Activated T-helper 1 cell treated with anti-CD3 and anti-CD28 coated beads, Interleukin-12 subunit alpha, Interleukin-12 subunit beta, Interleukin-2, Interleukin-4 antibody, amounts not matched to agents 30 ng/mL and 10 ng/mL and 1 ng/mL, durations not matched to agents 14 hours and 24 hours and 36 hours (primary cell): ENCODE results near the gene PRRT2. TPM values are rescaled to one million over a fixed set of nuclear protein-coding genes. Genes with fewer than 3 reads are reported as not detected.

Experiments used
- DNase-seq: peaks from one replicate; pipeline ENCODE4 v3.0.0; 2021; ENCODE audit warnings: low spot score
- H3K27ac Mint-ChIP-seq: one replicate; pipeline ENCODE4 v1.8.0; 2021; ENCODE audit warnings: mild to moderate bottlenecking, mixed read lengths
- H3K27me3 Mint-ChIP-seq: one replicate; pipeline ENCODE4 v1.8.0; 2022; ENCODE audit warnings: mild to moderate bottlenecking, moderate library complexity, mixed read lengths; ENCODE audit not compliant: insufficient read depth
- H3K36me3 Mint-ChIP-seq: one replicate; pipeline ENCODE4 v1.8.0; 2021; ENCODE audit warnings: low read depth, mixed read lengths
- H3K4me1 Mint-ChIP-seq: one replicate; pipeline ENCODE4 v1.8.0; 2021; ENCODE audit warnings: low read depth, mixed read lengths
- H3K4me3 Mint-ChIP-seq: one replicate; pipeline ENCODE4 v1.8.0; 2021; ENCODE audit warnings: mild to moderate bottlenecking, moderate library complexity, mixed read lengths
- H3K9me3 Mint-ChIP-seq: one replicate; pipeline ENCODE4 v1.8.0; 2021; ENCODE audit warnings: mixed read lengths
- intact Hi-C: fragments of 100-400 bp; cut with micrococcal nuclease; formaldehyde crosslinking; loops from one replicate; pipeline ENCODE4 v1.15.1; 2024
- total RNA-seq: library from RNA; stranded (reverse); gene quantifications from 2 replicates; pipeline ENCODE4 v1.2.3, GENCODE V29; 2022

Gene PRRT2
- total RNA-seq, 1 donor from 2014 or later, result 1.3 TPM

DNA sequence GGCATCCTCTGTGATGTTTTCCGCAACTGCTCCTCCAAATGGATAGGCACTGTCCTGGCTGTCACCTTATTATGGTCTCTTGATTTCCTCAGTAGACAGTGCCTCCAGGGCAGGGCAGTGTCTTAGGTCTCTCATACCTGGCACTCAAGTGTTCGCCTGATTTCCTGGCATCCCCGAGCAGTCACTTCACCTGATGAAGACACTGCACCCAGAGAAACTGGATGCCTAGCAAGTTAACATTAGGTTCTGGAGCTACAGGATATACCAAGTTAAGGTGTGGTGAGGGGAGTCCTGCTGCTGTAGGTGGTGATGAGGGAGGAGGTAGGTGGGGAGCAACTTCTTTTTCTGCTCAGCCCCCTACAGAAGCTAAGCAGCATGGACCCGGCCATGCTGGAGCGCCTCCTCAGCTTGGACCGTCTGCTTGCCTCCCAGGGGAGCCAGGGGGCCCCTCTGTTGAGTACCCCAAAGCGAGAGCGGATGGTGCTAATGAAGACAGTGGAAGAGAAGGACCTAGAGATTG is 9.5 kb upstream of the PRRT2 start:
- Mint-ChIP-seq H3K27me3 (no peaks in the 10 kb centered on the region), H3K4me1 (peaks cover 26% of the 10 kb centered on the region), H3K36me3 (peaks cover 51% of the 10 kb centered on the region), H3K4me3 (peak overlapping the region; percentile 63), H3K9me3 (no peaks in the 10 kb centered on the region), H3K27ac (peak overlapping the region; percentile 53)
- no peak for DNase-seq
- intact Hi-C loops, result no loop called here

DNA sequence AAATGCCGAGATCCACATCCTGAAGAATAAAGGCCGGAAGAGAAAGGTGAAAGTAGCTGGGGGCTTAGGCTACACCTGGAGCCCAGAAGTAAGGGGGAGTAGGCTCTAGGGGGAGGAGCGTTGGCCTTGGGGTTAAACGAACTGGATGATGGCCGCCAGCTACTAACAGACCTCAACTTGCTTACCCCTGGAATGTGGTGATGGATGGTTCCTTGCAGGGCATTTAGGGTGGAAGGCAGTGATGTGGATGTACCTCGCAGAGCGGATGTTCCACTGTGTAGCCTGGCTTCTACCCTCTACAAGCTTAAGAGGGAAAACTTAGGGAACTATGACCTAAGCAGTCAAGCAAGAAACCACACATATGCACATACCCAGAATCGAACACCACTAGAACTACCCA is 8.0 kb upstream of the PRRT2 start:
- peaks cover 37% of the 10 kb centered on the region for H3K4me1 Mint-ChIP-seq
- no peak for DNase-seq
- H3K27ac Mint-ChIP-seq, result peak overlapping the region; percentile 94
- intact Hi-C loops, result loop anchor here (2.0 kb wide), 1 partner anchor 17 kb away; the partner anchor contains the start of gene MVP
- H3K4me3 Mint-ChIP-seq, result peak overlapping the region; percentile 100
- H3K36me3 Mint-ChIP-seq, result peaks cover 47% of the 10 kb centered on the region
- no peaks in the 10 kb centered on the region for H3K9me3 Mint-ChIP-seq
- no peaks in the 10 kb centered on the region for H3K27me3 Mint-ChIP-seq

DNA sequence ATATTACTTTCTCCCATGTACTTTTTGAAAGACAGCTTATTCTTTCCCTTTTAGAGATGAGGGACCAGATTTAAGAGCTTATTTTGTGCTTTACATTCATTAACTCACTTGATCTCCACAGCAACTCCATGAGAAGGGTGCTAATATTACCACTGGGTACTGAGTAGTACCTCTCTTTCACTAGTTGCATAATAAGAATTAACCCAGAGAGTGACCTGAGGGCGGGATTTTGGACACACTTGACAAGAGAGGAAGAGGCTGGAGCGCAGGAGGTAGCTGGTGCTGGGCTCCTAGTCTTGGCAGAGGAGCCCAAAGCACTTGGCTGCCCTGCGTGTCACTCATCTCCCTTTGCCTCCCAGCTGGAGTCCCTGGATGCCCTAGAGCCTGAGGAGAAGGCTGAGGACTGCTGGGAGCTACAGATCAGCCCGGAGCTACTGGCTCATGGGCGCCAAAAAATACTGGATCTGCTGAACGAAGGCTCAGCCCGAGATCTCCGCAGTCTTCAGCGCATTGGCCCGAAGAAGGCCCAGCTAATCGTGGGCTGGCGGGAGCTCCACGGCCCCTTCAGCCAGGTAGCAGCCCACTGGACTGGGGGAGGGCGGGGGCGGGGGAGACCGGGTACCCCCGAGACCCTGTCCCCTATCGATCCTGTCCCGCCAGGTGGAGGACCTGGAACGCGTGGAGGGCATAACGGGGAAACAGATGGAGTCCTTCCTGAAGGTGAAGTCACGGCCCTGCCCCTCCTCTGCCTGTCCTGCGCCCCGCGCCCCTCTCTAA is 7.3 kb upstream of the PRRT2 start:
- DNase-seq, result no peak
- Mint-ChIP-seq H3K27me3 (no peaks in the 10 kb centered on the region), H3K36me3 (peaks cover 43% of the 10 kb centered on the region), H3K4me3 (peak overlapping the region; percentile 100), H3K27ac (peak overlapping the region; percentile 100), H3K4me1 (peaks cover 38% of the 10 kb centered on the region), H3K9me3 (no peaks in the 10 kb centered on the region)
- intact Hi-C loops, result loop anchor here (1.0 to 5.0 kb wide), 14 partner anchors 12 to 982 kb away; partner anchors contain the start of genes ALDOA, ATXN2L, C16orf54 and C16orf92

DNA sequence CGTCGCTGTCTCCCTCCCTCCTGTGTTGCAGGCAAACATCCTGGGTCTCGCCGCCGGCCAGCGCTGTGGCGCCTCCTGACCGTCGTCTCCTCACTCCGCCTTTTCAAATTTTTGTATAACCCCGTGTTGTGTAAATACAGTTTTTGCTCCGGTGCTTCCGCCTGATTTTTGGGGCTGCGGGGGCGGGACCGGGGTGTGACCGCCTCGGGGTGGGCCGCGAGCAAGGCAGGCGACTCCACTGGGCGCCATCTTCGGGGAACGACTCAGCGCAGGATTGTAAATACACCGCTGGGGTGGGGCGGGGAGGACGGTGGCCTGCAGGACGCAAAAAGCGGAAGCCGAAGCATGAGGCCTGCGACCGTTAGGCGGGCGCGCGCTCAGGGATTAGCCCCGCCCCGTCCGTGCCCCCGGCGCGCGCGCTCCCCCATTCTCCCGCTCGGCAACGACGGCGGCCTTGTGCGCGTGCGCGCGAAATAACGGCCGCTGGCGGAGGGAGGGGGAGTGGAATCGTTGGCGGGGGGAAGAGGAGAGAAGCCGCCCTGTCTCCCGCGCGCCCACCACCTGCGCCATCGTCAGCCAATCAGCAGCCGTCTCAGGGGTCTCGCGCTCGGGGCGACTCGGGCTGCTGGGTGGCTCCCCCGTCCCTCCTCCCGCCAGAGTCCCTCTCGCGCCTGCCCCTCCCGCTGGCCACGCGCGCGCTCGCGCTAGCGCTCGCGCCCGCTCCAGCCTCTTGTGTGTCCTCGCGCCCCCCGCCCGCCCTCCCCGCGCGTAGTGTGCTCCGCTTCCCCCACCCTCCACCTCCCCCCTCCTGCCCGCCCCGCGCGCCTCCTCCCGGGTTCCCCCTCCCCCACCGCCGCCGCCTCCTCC is 6.5 kb upstream of the PRRT2 start:
- Mint-ChIP-seq H3K9me3 (no peaks in the 10 kb centered on the region), H3K27me3 (no peaks in the 10 kb centered on the region), H3K27ac (peak overlapping the region; percentile 100), H3K4me3 (peak overlapping the region; percentile 100), H3K4me1 (peaks cover 41% of the 10 kb centered on the region), H3K36me3 (peaks cover 48% of the 10 kb centered on the region)
- DNase-seq, result peak; percentile 97
- intact Hi-C loops, result loop anchor here (1.0 to 5.0 kb wide), 14 partner anchors 11 to 983 kb away; partner anchors contain the start of genes ALDOA, ATXN2L, C16orf54 and C16orf92

DNA sequence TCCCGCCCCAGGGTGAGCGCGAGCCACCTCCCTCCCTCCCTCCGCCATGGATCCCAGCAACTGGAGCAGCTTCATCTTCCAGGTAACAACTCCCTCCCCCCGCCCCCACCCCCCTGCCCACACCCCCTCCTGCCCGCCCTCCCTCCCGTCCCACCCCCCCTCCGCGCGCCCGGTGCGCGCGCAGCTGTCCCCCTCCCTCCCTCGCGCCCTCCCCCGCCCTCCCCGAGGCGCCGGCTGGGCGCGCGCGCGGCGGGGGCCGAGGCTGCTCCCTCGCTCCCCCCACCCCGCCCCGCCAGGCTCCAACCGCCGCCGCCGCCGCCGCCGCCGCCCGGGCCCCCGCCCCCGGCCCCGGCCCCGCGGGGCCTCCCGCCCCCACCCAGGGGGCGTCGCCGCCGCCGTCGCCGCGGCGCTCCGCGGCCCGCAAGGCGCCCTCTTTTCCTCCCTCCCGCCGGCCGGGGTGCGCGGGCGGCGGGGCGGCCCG is 5.9 kb upstream of the PRRT2 start, which contains the start of gene MAZ:
Gene MAZ, plus strand, starts transcription at position 431 of the 481 bp plus-strand sequence. CDS start 173 bp downstream, outside the sequence.
- intact Hi-C loops, result loop anchor here (5.0 kb wide), 9 partner anchors 59 to 984 kb away; partner anchors contain the start of genes ALDOA, ATXN2L, C16orf54 and C16orf92
- peak; percentile 67 for DNase-seq
- Mint-ChIP-seq H3K9me3 (no peaks in the 10 kb centered on the region), H3K4me3 (peak within 1 kb of the TSS; percentile 100), H3K36me3 (peaks cover 50% of the 10 kb centered on the region), H3K27me3 (no peaks in the 10 kb centered on the region), H3K27ac (peak within 1 kb of the TSS; percentile 100), H3K4me1 (peaks cover 48% of the 10 kb centered on the region)

DNA sequence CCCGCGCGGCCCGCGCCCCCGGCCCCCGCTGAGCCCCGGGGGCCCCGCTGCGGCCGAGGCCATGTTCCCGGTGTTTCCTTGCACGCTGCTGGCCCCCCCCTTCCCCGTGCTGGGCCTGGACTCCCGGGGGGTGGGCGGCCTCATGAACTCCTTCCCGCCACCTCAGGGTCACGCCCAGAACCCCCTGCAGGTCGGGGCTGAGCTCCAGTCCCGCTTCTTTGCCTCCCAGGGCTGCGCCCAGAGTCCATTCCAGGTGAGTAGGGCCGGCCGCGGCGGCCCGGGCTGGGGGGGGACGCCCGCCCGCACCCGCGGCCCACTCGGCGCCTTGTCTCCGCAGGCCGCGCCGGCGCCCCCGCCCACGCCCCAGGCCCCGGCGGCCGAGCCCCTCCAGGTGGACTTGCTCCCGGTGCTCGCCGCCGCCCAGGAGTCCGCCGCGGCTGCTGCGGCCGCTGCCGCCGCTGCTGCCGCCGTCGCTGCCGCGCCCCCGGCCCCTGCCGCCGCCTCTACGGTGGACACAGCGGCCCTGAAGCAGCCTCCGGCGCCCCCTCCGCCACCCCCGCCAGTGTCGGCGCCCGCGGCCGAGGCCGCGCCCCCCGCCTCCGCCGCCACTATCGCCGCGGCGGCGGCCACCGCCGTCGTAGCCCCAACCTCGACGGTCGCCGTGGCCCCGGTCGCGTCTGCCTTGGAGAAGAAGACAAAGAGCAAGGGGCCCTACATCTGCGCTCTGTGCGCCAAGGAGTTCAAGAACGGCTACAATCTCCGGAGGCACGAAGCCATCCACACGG is 5.2 kb upstream of the PRRT2 start:
- no peaks in the 10 kb centered on the region for H3K9me3 Mint-ChIP-seq
- peak; percentile 48 for DNase-seq
- H3K36me3 Mint-ChIP-seq, result peaks cover 44% of the 10 kb centered on the region
- H3K4me1 Mint-ChIP-seq, result peaks cover 55% of the 10 kb centered on the region
- H3K4me3 Mint-ChIP-seq, result peak overlapping the region; percentile 90
- intact Hi-C loops, result loop anchor here (5.0 kb wide), 9 partner anchors 60 to 985 kb away; partner anchors contain the start of genes ALDOA, ATXN2L, C16orf54 and C16orf92
- no peaks in the 10 kb centered on the region for H3K27me3 Mint-ChIP-seq
- H3K27ac Mint-ChIP-seq, result peak overlapping the region; percentile 94

DNA sequence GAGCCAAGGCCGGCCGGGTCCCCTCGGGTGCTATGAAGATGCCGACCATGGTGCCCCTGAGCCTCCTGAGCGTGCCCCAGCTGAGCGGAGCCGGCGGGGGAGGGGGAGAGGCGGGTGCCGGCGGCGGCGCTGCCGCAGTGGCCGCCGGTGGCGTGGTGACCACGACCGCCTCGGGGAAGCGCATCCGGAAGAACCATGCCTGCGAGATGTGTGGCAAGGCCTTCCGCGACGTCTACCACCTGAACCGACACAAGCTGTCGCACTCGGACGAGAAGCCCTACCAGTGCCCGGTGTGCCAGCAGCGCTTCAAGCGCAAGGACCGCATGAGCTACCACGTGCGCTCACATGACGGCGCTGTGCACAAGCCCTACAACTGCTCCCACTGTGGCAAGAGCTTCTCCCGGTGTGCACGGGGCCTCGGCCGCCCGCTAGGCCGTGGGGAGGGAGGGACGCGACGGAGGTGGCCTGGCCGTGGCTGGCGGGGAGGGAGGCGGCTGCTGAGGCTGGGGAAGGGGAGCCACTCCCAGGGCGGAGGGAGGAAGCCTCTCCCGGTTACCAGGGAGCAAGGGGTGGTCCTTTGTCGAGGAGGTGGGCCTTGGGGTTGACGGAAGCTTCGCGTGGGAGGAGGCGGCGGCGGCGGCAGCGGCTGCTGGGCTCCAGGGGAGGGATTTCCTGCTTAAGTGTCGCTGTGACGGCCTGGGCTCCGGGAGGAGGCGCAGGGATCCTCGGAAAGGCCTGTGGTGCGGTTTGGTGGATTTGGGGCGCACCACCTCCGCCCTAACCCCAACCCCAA is 4.4 kb upstream of the PRRT2 start:
- H3K27ac Mint-ChIP-seq, result peak overlapping the region; percentile 94
- H3K27me3 Mint-ChIP-seq, result no peaks in the 10 kb centered on the region
- peaks cover 39% of the 10 kb centered on the region for H3K36me3 Mint-ChIP-seq
- peak; percentile 85 for DNase-seq
- intact Hi-C loops, result loop anchor here (1.0 to 5.0 kb wide), 12 partner anchors 18 to 985 kb away; partner anchors contain the start of genes ALDOA, ATXN2L, C16orf54 and C16orf92
- H3K4me1 Mint-ChIP-seq, result peaks cover 51% of the 10 kb centered on the region
- peak overlapping the region; percentile 90 for H3K4me3 Mint-ChIP-seq
- H3K9me3 Mint-ChIP-seq, result no peaks in the 10 kb centered on the region

DNA sequence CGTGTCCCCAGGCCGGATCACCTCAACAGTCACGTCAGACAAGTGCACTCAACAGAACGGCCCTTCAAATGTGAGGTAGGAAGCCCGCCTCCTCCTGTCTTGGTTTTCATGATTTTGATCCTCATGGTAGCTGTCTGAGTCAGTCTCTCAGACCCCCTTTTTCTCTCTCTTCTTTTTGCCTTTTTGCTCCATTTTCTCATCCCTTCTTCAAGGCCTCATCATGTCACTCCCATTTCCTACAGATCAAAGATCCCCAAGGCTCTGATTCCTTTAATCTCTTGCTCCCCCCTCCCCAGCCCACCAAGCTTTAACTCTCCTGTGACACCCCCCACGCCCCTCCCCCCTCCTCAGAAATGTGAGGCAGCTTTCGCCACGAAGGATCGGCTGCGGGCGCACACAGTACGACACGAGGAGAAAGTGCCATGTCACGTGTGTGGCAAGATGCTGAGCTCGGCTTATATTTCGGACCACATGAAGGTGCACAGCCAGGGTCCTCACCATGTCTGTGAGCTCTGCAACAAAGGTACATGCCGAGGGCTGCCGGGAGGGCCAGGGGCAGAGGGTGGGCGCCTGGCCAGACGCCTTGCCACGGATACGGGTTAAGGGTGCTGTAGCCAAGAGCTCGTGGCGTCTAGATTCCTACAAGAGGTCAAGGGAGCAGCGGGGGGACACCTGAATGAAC is 3.6 kb upstream of the PRRT2 start:
- Mint-ChIP-seq H3K9me3 (no peaks in the 10 kb centered on the region), H3K36me3 (peaks cover 37% of the 10 kb centered on the region), H3K27ac (peak overlapping the region; percentile 94), H3K4me1 (peaks cover 51% of the 10 kb centered on the region), H3K27me3 (no peaks in the 10 kb centered on the region), H3K4me3 (peak overlapping the region; percentile 90)
- intact Hi-C loops, result loop anchor here (1.0 to 5.0 kb wide), 12 partner anchors 17 to 986 kb away; partner anchors contain the start of genes ALDOA, ATXN2L, C16orf54 and C16orf92
- no peak for DNase-seq

DNA sequence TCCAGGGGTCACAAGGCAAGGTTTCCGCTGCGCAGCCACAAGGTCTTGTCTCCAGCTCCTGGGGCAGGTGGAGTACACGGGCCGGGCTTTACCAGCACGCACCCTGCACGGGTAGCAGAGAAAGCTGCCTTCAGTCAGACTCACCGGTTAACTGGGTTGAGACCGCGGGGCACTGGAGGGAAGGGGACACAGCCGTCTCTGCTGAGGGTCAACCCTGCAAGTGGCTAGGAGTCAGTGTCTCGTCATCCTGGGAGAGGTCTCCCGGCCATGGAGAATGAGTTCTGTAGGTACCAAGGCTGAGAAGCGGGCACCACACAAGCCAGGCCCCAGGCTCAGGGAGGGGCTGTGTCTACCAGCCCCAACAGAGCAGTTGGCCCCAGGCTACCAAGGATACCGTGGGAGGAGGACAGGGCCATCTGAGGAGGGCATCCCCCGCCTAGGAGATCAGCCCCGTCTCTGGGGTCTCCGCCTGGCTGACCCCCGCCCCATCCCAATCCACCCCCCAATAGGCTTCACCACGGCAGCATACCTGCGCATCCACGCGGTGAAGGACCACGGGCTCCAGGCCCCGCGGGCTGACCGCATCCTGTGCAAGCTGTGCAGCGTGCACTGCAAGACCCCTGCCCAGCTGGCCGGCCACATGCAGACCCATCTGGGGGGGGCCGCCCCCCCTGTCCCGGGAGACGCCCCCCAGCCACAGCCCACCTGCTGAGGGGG is 2.8 kb upstream of the PRRT2 start:
- Mint-ChIP-seq H3K4me1 (peaks cover 43% of the 10 kb centered on the region), H3K4me3 (peak overlapping the region; percentile 90), H3K27me3 (no peaks in the 10 kb centered on the region), H3K36me3 (peaks cover 35% of the 10 kb centered on the region), H3K27ac (peak overlapping the region; percentile 94), H3K9me3 (no peaks in the 10 kb centered on the region)
- no peak for DNase-seq
- intact Hi-C loops, result loop anchor here (2.0 to 5.0 kb wide), 10 partner anchors 62 to 987 kb away; partner anchors contain the start of genes ALDOA, ATXN2L, C16orf54 and C16orf92
